Subcutaneous abdominal adipose tissue (tissue), 5 donors: Measurements from ENCODE around the gene NOS1.

Source experiments
- H3K27ac ChIP-seq: one replicate; pipeline ENCODE4 v1.7.0; 2013; ENCODE audit warnings: low read depth, mild to moderate bottlenecking, inconsistent platforms, low read length, moderate library complexity
- H3K27me3 ChIP-seq, 5 donors: one replicate each; pipeline ENCODE4 v1.7.0; 2013; ENCODE audit warnings: low read length in 5 of 5, inconsistent platforms in 1 of 5; ENCODE audit not compliant: control insufficient read depth in 5 of 5, insufficient read depth in 4 of 5
- H3K36me3 ChIP-seq, 5 donors: one replicate each; pipeline ENCODE4 v1.7.0; 2013; ENCODE audit warnings: low read length in 5 of 5; ENCODE audit not compliant: control insufficient read depth in 5 of 5, insufficient read depth in 5 of 5
- H3K4me1 ChIP-seq, 5 donors: one replicate each; pipeline ENCODE4 v1.7.0; 2013; ENCODE audit warnings: low read length in 5 of 5, mild to moderate bottlenecking in 3 of 5, moderate library complexity in 1 of 5; ENCODE audit not compliant: control insufficient read depth in 5 of 5, insufficient read depth in 5 of 5
- H3K4me3 ChIP-seq, 5 donors: one replicate each; pipeline ENCODE4 v1.7.0; 2013; ENCODE audit warnings: low read length in 5 of 5, low read depth in 1 of 5
- H3K9ac ChIP-seq, 5 donors: one replicate each; pipeline ENCODE4 v1.7.0; 2013; ENCODE audit warnings: low read length in 5 of 5, mild to moderate bottlenecking in 4 of 5, moderate library complexity in 3 of 5
- H3K9me3 ChIP-seq, 5 donors: one replicate each; pipeline ENCODE4 v1.7.0; 2013; ENCODE audit warnings: low read length in 5 of 5; ENCODE audit not compliant: control insufficient read depth in 5 of 5
- donor health status: healthy.
- donor health status: healthy.
- donor health status: healthy.
- donor health status: healthy.
- donor health status: healthy.

Gene NOS1

GRCh38 chr12:117339104-117339503, 22.3 kb downstream of the NOS1 start:
- H3K9ac ChIP-seq, result no peak overlapping the region

DNA sequence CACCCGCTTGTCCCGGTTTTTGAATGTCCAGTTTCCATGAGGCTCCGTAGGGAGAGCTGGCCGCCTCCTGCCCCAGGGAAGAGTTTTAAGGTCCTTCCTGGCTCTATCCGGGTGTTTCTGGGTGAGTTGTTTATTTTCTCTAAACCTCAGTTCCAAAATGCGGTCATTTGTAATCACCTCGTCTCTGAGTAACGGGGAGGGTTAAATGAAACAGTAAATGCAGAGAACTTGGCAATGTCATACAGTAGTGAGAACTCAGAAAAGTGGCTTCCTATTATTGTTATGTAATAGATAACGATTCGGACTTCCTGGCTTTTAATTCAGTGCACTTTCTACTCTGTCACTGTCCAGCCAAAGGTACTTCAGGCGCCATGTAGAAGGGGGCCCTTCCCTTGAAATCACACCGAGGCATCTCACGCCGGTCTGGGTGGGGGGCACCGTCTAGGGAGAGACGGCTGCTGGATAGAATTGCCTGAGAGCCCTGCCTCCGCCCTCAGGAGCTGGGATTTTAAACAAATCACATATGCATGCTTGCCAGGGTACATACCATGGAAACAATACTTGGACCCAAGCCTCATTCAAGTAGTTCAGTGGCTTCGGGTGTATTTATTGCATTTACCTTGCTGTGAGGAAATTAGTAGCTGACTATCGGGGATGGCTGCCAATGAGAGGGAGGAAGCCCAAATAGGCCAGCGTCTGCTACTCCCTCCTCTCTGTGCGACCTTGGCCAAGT, 26.4 kb downstream of the NOS1 start:
- Histone ChIP-seq H3K36me3 (no peaks in the 10 kb centered on the region), H3K9me3 (no peaks in the 10 kb centered on the region), H3K27me3 (peaks cover 7 to 38% (median 22%) of the 10 kb centered on the region in 5 donors), H3K27ac (no peak overlapping the region), H3K4me3 (peak overlapping the region in 3 of 5 donors; percentile 4 to 42 (median 31)), H3K9ac (no peak overlapping the region), H3K4me1 (peaks cover 0 to 16% (median 6%) of the 10 kb centered on the region in 5 donors)

More at GRCh38 chr12:117339104-117339503, 22.3 kb downstream of the NOS1 start:
- peaks cover 0 to 12% (median 3%) of the 10 kb centered on the region in 5 donors for H3K4me1 ChIP-seq
- peaks cover 4 to 21% (median 9%) of the 10 kb centered on the region in 5 donors for H3K27me3 ChIP-seq
- H3K36me3 ChIP-seq, result no peaks in the 10 kb centered on the region
- peaks cover 0 to 7% (median 5%) of the 10 kb centered on the region in 5 donors for H3K9me3 ChIP-seq
- H3K27ac ChIP-seq, result no peak overlapping the region
- H3K4me3 ChIP-seq, result no peak overlapping the region

GRCh38 chr12:117334051-117334450, 27.4 kb downstream of the NOS1 start:
- peaks cover 7 to 39% (median 22%) of the 10 kb centered on the region in 5 donors for H3K27me3 ChIP-seq
- H3K4me3 ChIP-seq, result no peak overlapping the region
- no peaks in the 10 kb centered on the region for H3K36me3 ChIP-seq
- no peaks in the 10 kb centered on the region for H3K9me3 ChIP-seq
- H3K27ac ChIP-seq, result no peak overlapping the region
- H3K4me1 ChIP-seq, result peaks cover 0 to 16% (median 6%) of the 10 kb centered on the region in 5 donors
- H3K9ac ChIP-seq, result no peak overlapping the region

- Histone ChIP-seq H3K4me1 (peaks cover 0 to 16% (median 6%) of the 10 kb centered on the region in 5 donors), H3K4me3 (no peak overlapping the region), H3K9me3 (no peaks in the 10 kb centered on the region), H3K27me3 (peaks cover 7 to 36% (median 22%) of the 10 kb centered on the region in 5 donors), H3K36me3 (no peaks in the 10 kb centered on the region), H3K27ac (no peak overlapping the region), H3K9ac (no peak overlapping the region)
Measured at GRCh38 chr12:117333331-117333881, 28.0 kb downstream of the NOS1 start.

GRCh38 chr12:117331691-117332090, 29.7 kb downstream of the NOS1 start:
- H3K9me3 ChIP-seq, result no peaks in the 10 kb centered on the region
- H3K36me3 ChIP-seq, result no peaks in the 10 kb centered on the region
- H3K4me1 ChIP-seq, result peaks cover 0 to 16% (median 6%) of the 10 kb centered on the region in 5 donors
- no peak overlapping the region for H3K9ac ChIP-seq
- no peak overlapping the region for H3K4me3 ChIP-seq
- no peak overlapping the region for H3K27ac ChIP-seq
- H3K27me3 ChIP-seq, result peaks cover 20 to 39% (median 22%) of the 10 kb centered on the region in 5 donors

DNA sequence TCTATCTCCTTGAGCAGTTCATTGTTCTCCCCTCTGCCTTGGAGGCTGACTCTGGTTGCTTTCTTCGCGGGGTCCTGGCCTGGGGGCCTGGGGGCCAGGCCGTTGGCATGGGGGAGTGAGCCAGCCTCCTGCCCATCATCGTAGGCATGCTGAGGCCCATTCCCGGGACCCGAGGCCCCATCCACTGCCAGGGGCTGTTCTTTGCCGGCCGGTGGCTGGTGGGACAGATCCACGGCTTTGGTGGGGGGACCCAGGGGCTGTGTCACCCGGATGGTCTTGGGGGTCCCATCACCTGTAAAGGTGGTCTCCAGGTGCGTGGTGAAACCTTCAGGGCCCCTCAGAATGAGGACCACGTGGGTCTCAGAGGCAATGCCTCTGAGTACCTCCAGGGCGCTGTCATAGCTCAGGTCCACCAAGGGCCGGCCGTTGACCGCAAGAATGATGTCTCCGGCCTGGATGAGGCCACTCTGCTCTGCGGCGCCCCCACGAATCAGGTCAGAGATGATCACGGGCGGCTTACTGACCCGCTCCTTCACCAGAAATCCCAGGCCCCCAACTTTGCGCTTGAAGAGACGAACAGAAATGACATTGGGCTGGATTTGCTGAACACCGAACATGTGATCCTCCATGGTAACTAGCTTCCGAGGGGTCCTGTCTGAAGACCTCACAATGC, 30.8 kb downstream of the NOS1 start:
- Histone ChIP-seq H3K27me3 (peaks cover 21 to 38% (median 23%) of the 10 kb centered on the region in 5 donors), H3K9ac (no peak overlapping the region), H3K36me3 (no peaks in the 10 kb centered on the region), H3K27ac (no peak overlapping the region), H3K9me3 (no peaks in the 10 kb centered on the region), H3K4me1 (peaks cover 0 to 16% (median 6%) of the 10 kb centered on the region in 5 donors), H3K4me3 (no peak overlapping the region)

DNA sequence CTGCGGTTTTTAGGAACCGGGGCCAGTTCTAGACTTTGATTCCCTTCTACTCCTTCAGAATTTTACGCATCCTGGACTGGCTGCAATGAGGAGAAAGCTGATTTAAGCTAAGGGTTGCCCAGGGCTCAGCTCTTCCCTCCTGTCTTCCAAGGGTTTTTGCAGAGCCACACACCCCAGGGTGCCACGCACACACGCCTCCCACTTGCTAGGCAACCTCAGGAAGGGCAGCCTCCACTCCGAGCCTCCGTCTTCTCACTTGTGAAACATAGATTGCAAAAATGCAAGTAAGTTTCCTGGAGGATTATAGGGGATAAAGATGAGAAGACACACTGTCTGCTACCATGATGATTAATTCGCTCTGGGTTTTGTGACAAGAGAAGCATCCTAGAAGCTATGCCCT, 31.7 kb downstream of the NOS1 start:
- H3K36me3 ChIP-seq, result no peaks in the 10 kb centered on the region
- H3K27me3 ChIP-seq, result peaks cover 16 to 36% (median 24%) of the 10 kb centered on the region in 5 donors
- no peak overlapping the region for H3K9ac ChIP-seq
- H3K27ac ChIP-seq, result no peak overlapping the region
- H3K4me3 ChIP-seq, result no peak overlapping the region
- no peaks in the 10 kb centered on the region for H3K9me3 ChIP-seq
- H3K4me1 ChIP-seq, result peaks cover 0 to 9% (median 3%) of the 10 kb centered on the region in 5 donors

DNA sequence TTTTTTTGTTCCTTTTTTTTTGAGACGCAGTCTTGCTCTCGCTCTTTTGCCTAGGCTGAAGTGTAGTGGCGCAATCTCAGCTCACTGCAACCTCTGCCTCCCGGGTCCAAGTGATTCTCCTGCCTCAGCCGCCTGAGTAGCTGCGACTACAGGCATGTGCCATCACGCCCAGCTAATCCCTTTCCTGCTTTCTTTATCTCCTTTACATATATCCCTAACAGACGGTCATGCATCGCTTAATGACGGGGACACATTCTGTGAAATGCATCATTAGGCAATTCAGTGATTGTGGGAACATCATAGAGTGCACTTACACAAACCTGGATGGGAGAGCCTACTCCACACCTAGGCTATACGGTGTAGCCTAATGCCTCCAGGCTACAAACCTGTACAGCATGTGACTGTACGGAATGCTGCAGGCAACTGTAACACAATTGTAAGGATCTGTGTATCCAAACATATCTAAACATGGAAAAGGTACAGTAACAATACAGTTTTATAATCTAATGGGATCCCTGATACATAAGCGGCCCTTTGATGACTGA, 32.8 kb downstream of the NOS1 start:
- Histone ChIP-seq H3K27ac (no peak overlapping the region), H3K36me3 (no peaks in the 10 kb centered on the region), H3K9ac (no peak overlapping the region), H3K4me1 (peaks cover 0 to 3% (median 0%) of the 10 kb centered on the region in 5 donors), H3K4me3 (no peak overlapping the region), H3K9me3 (no peaks in the 10 kb centered on the region), H3K27me3 (peaks cover 8 to 29% (median 24%) of the 10 kb centered on the region in 5 donors)

GRCh38 chr12:117322428-117322827, 39.0 kb downstream of the NOS1 start:
- peaks cover 0 to 16% (median 6%) of the 10 kb centered on the region in 5 donors for H3K27me3 ChIP-seq
- H3K9me3 ChIP-seq, result peaks cover 0 to 8% (median 3%) of the 10 kb centered on the region in 5 donors
- no peak overlapping the region for H3K4me3 ChIP-seq
- H3K27ac ChIP-seq, result no peak overlapping the region
- no peak overlapping the region for H3K9ac ChIP-seq
- no peaks in the 10 kb centered on the region for H3K4me1 ChIP-seq
- no peaks in the 10 kb centered on the region for H3K36me3 ChIP-seq
